HEK293 (cell line): ENCODE measurements around the gene EXOSC5.
A peak's percentile ranks its signal among the peaks of the same experiment; 100 is the strongest.

Experiments
- CTCF ChIP-seq: fragments of 450-650 bp; formaldehyde crosslinking; IDR thresholded peaks from 2 replicates; pipeline ENCODE4 v1.5.1; 2016; ENCODE audit warnings: missing biosample characterization, missing genetic modification characterization
- KLF1 ChIP-seq: fragments of 450-650 bp; formaldehyde crosslinking; IDR thresholded peaks from 2 replicates; pipeline ENCODE4 v1.5.1; 2016; ENCODE audit warnings: missing biosample characterization, missing genetic modification characterization
- KLF16 ChIP-seq: fragments of 450-650 bp; formaldehyde crosslinking; IDR thresholded peaks from 2 replicates; pipeline ENCODE4 v1.5.1; 2017; ENCODE audit warnings: missing biosample characterization, missing genetic modification characterization
- KLF8 ChIP-seq: fragments of 450-650 bp; formaldehyde crosslinking; IDR thresholded peaks from 2 replicates; pipeline ENCODE4 v1.5.1; 2016; ENCODE audit warnings: missing biosample characterization, missing genetic modification characterization
- PBX3 ChIP-seq: sonication (generic); formaldehyde crosslinking; IDR thresholded peaks from 2 replicates; pipeline ENCODE4 v1.8.1; 2022; ENCODE audit warnings: mild to moderate bottlenecking, moderate library complexity, missing genetic modification reagents
- REST ChIP-seq: fragments of 450-650 bp; formaldehyde crosslinking; IDR thresholded peaks from 2 replicates; pipeline ENCODE4 v1.5.1; 2016; ENCODE audit warnings: missing biosample characterization, missing genetic modification characterization
- TRIM28 ChIP-seq: IDR thresholded peaks from 2 replicates; pipeline ENCODE4 v1.6.1; 2011; ENCODE audit warnings: low read length, control low read depth, borderline replicate concordance
- ZBTB1 ChIP-seq: fragments of 450-650 bp; formaldehyde crosslinking; IDR thresholded peaks from 2 replicates; pipeline ENCODE4 v1.5.1; 2016; ENCODE audit warnings: missing biosample characterization, missing genetic modification characterization
- ZBTB11 ChIP-seq: fragments of 450-650 bp; formaldehyde crosslinking; conservative IDR thresholded peaks from 2 replicates; pipeline ENCODE4 v1.5.1; 2016; ENCODE audit warnings: low read depth, missing biosample characterization, missing genetic modification characterization
- ZBTB7A ChIP-seq: fragments of 450-650 bp; formaldehyde crosslinking; IDR thresholded peaks from 2 replicates; pipeline ENCODE4 v1.5.1; 2016; ENCODE audit warnings: low read depth, missing biosample characterization, missing genetic modification characterization
- ZFP69B ChIP-seq: fragments of 450-650 bp; formaldehyde crosslinking; IDR thresholded peaks from 2 replicates; pipeline ENCODE4 v1.5.1; 2016; ENCODE audit warnings: missing biosample characterization, missing genetic modification characterization
- ZNF132 ChIP-seq: fragments of 450-650 bp; formaldehyde crosslinking; IDR thresholded peaks from 2 replicates; pipeline ENCODE4 v1.5.1; 2017; ENCODE audit warnings: missing biosample characterization, missing genetic modification characterization, borderline replicate concordance
- ZNF140 ChIP-seq: fragments of 450-650 bp; formaldehyde crosslinking; IDR thresholded peaks from 2 replicates; pipeline ENCODE4 v1.5.1; 2016; ENCODE audit warnings: missing biosample characterization, missing genetic modification characterization
- ZNF16 ChIP-seq: fragments of 450-650 bp; formaldehyde crosslinking; IDR thresholded peaks from 2 replicates; pipeline ENCODE4 v1.5.1; 2016; ENCODE audit warnings: low read depth, missing biosample characterization, missing genetic modification characterization
- ZNF18 ChIP-seq: fragments of 450-650 bp; formaldehyde crosslinking; IDR thresholded peaks from 2 replicates; pipeline ENCODE4 v1.5.1; 2016; ENCODE audit warnings: missing biosample characterization, missing genetic modification characterization
- ZNF26 ChIP-seq: fragments of 450-650 bp; formaldehyde crosslinking; IDR thresholded peaks from 2 replicates; pipeline ENCODE4 v1.5.1; 2016; ENCODE audit warnings: missing biosample characterization, missing genetic modification characterization
- ZNF354C ChIP-seq: fragments of 450-650 bp; formaldehyde crosslinking; IDR thresholded peaks from 2 replicates; pipeline ENCODE4 v1.5.1; 2016; ENCODE audit warnings: missing biosample characterization, missing genetic modification characterization, low read depth, borderline replicate concordance
- ZNF473 ChIP-seq: fragments of 450-650 bp; formaldehyde crosslinking; IDR thresholded peaks from 2 replicates; pipeline ENCODE4 v1.5.1; 2017; ENCODE audit warnings: missing biosample characterization, missing genetic modification characterization
- ZNF521 ChIP-seq: fragments of 450-650 bp; formaldehyde crosslinking; IDR thresholded peaks from 2 replicates; pipeline ENCODE4 v1.5.1; 2017; ENCODE audit warnings: missing biosample characterization, mild to moderate bottlenecking, missing genetic modification characterization
- ZSCAN5A ChIP-seq: fragments of 450-650 bp; formaldehyde crosslinking; IDR thresholded peaks from 2 replicates; pipeline ENCODE4 v1.5.1; 2016; ENCODE audit warnings: missing biosample characterization, missing genetic modification characterization

EXOSC5 gene

GRCh38 chr19:41363753-41364523, 33.2 kb downstream of the EXOSC5 start, which contains the start of gene B9D2 (continued):
- TF ChIP-seq CTCF (tag by site-specific recombination): no peak
- no peak for TF ChIP-seq ZNF140
- no peak for TF ChIP-seq ZNF18 (tag by site-specific recombination)
- no peak for TF ChIP-seq REST (tag by site-specific recombination)
- no peak for TF ChIP-seq ZBTB1 (tag by site-specific recombination)
- no peak for TF ChIP-seq ZNF521 (tag by site-specific recombination)
- no peak for TF ChIP-seq ZNF354C
- TF ChIP-seq KLF8: peak; percentile 37; the same call in 1 of the 2 replicates
- TF ChIP-seq ZNF132 (tag by site-specific recombination): no peak
- no peak for TF ChIP-seq ZNF26 (tag by site-specific recombination)
- TF ChIP-seq ZNF473 (tag by site-specific recombination): no peak
- 0 out of 2 replicates have a peak, but pooled peaks have one; percentile 33 for TF ChIP-seq TRIM28
- no peak for TF ChIP-seq ZNF16
- no peak for TF ChIP-seq PBX3
- TF ChIP-seq KLF1 (tag by site-specific recombination): peak; percentile 53; the same call in 1 of the 2 replicates
- TF ChIP-seq ZBTB11: no peak
- no peak for TF ChIP-seq ZSCAN5A (tag by site-specific recombination)
- no peak for TF ChIP-seq KLF16 (tag by site-specific recombination)
- no peak for TF ChIP-seq ZFP69B (tag by site-specific recombination)
- no peak for TF ChIP-seq ZBTB7A (tag by site-specific recombination)
